SIG-M5 (cell line): ENCODE data around the gene GTSF1L.

Source experiments
- DNase-seq: peaks from one replicate; lab custom pipeline; 2025; lab: John Stamatoyannopoulos, UW

The GTSF1L gene

DNA sequence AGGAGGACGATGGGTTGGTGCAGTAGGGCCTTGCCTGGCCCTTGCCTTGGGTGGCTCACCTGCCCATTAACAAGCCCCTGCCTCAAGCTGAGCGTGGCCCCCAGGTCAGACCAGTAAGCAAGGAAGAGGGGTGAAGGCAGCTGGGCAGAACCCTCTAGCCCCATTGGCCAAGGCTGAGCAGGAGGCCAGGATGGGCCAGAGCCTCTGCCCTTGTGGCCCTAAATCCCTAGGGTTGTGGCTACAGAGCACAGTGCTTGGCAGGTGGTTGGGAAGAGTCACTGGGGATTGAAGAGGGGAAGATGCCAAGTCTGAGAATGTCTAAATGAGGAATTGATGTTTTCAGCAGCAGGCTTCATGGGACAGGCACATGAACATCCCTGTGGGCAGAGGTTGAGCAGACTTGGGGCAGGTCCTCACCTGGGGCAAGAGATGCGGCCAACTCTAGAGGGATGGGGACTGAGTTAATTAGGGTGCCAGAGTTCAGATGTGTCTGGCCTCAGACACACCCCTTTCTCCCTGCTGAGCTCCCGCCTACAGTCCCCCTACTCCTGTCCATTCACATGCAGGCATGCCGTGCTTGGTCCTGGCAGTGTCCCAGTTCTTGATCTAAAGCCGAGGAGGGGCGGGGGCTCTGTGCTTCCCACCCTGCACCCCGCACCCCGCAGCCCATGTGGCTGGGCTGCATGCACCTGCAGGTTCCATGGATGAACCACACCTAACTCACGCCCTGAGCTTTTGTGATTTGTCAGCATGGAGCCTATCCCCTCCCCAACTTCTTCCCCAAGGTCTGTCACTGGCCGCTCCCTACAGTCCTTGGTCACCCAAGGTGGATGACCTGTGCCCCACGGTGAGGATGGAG lies 9.8 kb downstream of the GTSF1L start:
- DNase-seq = no peak

GRCh38 chr20:43716123-43716522 lies 10.7 kb downstream of the GTSF1L start:
- DNase-seq = no peak

- DNase-seq = no peak
Observed at GRCh38 chr20:43715511-43715910, 11.3 kb downstream of the GTSF1L start.

- DNase-seq = no peak
Observed at GRCh38 chr20:43715044-43715443, 11.8 kb downstream of the GTSF1L start.

GRCh38 chr20:43711098-43711654 lies 15.6 kb downstream of the GTSF1L start:
- no peak for DNase-seq

DNA sequence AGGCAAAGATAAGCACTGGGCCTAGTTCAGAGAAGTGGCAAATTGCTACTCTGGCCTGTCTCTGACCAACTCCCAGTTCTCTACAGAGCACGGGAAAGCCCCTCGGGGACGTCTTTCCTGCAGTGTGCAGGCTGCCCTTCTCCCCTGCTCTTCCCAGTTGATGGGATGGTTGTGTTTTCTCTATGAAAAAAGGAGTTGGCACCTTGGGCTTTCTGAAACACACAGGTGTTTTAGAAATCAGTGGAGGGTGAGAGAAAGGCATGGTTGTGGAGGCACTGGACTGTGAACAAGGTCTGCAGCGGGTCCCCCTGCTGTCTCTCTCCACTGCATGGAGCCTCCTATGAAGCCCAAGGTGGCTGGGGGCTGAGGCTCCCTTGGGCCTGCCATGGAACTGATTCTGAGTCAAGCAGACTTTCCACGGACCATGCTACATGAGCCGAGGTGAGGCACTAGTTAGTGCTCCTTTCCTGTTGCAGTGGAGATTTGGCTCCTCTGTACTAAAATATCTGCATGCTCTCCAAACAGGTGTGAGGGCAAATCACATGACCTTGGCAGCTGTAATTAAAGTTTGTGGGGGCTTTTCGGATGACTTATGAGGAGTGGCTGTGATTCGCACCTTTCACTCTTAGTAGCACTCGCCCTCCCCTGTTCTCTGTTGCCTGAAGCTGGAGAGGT lies 16.3 kb downstream of the GTSF1L start:
- DNase-seq = no peak

DNA sequence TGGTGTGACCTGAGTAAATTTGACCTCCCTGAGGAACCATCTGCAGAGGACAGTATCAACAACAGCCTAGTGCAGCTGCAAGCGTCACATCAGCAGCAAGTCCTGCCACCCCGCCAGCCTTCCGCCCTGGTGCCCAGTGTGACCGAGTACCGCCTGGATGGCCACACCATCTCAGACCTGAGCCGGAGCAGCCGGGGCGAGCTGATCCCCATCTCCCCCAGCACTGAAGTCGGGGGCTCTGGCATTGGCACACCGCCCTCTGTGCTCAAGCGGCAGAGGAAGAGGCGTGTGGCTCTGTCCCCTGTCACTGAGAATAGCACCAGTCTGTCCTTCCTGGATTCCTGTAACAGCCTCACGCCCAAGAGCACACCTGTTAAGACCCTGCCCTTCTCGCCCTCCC lies 24.3 kb downstream of the GTSF1L start:
- DNase-seq = no peak

GRCh38 chr20:43700627-43701026 lies 26.2 kb downstream of the GTSF1L start:
- no peak for DNase-seq

- DNase-seq = no peak
Observed at GRCh38 chr20:43699941-43700565, 26.7 kb downstream of the GTSF1L start.

DNA sequence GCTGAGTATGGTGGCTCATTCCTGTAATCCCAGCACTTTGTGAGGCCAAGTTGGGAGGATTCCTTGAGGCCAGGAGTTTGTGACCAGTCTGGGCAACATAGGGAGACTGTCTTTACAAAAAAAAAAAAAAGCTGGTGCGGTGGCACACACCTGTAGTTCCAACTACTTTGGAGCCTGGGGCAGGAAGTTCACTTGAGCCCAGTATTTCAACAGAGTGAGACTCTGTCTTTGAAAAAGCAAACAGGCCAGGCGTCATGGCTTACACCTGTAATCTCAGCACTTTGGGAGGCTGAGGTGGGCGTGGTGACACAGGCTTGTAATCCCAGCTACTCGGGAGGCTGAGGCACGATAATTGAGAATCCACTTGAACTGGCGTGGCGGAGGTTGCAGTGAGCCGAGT lies 31.2 kb downstream of the GTSF1L start:
- no peak for DNase-seq

DNA sequence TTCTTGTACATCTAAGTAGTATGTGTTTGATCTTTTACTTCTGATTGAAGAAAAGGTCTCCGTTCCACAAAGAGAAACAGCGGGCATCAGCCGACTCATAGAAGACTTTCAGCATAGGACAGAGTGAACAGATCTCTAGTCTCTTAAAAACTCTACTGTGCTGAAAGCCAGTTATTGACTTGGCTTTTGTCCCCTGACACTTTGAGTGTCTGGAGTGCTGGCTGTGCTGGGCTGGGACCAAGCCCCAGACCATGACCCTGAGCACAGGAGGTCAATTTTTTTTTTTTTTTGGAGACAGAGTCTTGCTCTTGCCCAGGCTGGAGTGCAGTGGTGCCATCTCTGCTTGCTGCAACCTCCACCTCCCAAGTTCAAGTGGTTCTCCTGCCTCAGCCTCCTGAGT lies 32.0 kb downstream of the GTSF1L start:
- no peak for DNase-seq

- no peak for DNase-seq
Observed at GRCh38 chr20:43691928-43692524, 34.8 kb downstream of the GTSF1L start.

DNA sequence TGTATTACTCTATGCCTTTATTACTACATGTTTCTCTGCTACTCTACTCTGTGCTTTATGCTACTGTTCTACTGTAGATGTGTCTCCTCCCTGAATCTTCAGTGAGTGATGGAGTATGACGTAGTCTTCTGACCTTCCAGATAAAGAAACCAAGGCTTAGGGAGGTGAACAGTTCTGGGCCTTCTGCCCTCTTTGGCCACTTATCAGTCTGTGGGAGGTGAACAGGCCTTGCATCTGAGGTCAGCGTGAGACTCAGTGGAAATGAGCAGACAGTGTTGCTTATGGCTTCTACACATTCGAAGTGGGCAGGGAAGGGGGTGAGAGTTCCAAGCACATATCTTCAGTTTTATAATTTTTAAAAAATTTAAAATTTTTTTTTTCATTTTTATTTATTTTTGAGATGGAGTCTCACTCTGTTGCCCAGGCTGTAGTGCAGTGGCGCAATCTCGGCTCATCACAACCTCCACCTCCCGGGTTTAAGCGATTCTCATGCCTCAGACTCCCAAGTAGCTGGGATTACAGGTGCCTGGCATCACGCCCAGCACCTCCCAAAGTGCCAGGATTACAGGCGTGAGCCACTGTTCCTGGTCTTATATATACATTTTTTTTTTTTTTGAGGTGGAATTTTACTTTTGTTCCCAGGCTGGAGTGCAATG lies 35.7 kb downstream of the GTSF1L start:
- no peak for DNase-seq

DNA sequence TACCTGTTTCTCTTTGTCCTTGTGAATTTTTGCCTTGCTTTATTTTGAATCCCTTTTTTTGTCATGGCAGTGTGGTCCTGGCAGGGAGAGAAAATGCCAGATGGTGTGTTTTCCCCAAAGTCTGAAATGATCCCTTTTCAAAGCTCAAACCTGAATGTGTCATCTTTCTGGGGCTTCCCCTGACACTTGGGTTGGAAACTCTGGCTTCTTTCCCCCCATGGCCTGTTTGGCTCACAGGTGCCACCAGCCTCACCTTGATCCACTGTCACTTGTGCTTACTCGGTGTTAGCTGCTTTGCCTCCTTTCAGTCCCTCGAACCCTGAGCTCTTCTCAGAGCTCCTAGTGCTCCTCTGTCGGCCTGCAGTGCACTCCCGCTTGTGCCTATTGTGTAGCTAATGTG lies 37.6 kb downstream of the GTSF1L start:
- no peak for DNase-seq

DNA sequence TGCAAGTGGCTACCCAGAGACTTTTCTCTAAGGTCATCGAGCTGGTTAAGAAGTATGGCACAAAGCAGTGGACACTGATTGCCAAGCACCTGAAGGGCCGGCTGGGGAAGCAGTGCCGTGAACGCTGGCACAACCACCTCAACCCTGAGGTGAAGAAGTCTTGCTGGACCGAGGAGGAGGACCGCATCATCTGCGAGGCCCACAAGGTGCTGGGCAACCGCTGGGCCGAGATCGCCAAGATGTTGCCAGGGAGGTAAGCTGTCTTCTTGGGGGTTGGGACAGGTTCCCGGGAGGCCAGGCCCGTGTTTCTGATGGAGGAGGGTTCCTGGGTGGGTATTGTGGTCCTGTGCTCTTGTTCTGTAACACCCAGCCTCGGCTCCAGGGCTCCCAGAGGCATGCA lies 40.0 kb downstream of the GTSF1L start:
- DNase-seq = no peak

GRCh38 chr20:43682446-43682845 lies 44.4 kb downstream of the GTSF1L start:
- no peak for DNase-seq

- no peak for DNase-seq
Observed at GRCh38 chr20:43681991-43682410, 44.8 kb downstream of the GTSF1L start.

DNA sequence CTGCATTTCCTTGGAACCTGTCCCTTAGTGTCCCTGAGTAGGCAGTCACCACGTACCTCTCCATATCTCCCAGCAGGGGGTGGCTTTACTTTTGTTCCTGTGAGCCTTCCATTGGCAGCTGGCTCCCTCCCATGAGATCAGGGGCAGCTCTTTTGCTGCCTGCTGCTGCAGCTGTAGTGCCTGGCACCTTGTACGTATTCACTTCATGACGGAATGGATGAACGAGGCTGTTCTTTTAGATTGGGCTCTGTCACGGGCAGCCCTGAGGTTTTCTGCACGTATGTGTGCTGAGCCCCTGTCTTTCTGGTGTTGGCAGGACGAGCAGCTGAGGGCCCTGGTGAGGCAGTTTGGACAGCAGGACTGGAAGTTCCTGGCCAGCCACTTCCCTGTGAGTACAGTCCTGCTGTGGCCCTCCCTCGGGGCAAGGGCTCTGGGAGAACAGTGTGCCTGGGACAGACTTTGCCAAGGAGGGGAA lies 45.3 kb downstream of the GTSF1L start:
- DNase-seq = no peak

- DNase-seq = no peak
Observed at GRCh38 chr20:43680981-43681380, 45.8 kb downstream of the GTSF1L start.

DNA sequence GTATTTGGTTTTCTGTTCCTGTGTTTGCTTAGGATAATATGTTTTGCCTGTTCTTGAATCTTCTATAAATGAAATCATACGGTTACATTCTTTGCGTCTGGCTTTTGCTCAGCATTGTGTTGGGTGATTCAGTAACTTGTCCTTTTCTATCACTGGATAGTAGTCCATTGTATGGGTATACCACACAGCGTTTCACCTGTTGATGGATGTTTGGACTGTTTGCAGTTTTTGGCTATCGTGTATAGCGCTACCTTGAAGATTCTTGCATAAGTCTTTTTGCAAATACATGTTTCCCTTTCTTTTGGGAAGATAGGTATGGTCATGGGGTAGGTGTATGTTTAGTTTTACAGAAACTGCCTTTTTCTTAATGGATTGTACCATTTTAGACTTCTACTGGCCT lies 50.4 kb downstream of the GTSF1L start:
- DNase-seq = no peak
